Astrocyte of the cerebellum (primary cell): ENCODE results near the gene VENTX.

Source experiments
- DNase-seq: peaks from one replicate; pipeline ENCODE4 v3.0.0-alpha.2; 2011; ENCODE audit warnings: low read depth
- H3K4me3 ChIP-seq: 2 replicates; pipeline ENCODE4 v1.5.1; 2011; ENCODE audit warnings: mild to moderate bottlenecking, low read depth, low read length, moderate library complexity
- CTCF ChIP-seq: IDR thresholded peaks from 2 replicates; pipeline ENCODE4 v1.5.1; 2012; ENCODE audit warnings: low read length, low read depth, moderate library complexity, mild to moderate bottlenecking; ENCODE audit errors: missing control alignments
- in situ Hi-C: cut with HindIII; loops from 2 replicates; pipeline ENCODE4 v1.10.0; 2017; ENCODE audit warnings: low sequenced_read_pairs

The VENTX gene

GRCh38 chr10:133198206-133198605, 39.4 kb upstream of the VENTX start:
- H3K4me3 ChIP-seq: no peak overlapping the region
- no peak for TF ChIP-seq CTCF
- in situ Hi-C loops: loop anchor here (10.0 kb wide), 1 partner anchor 53 kb away; no protein-coding TSS in a partner anchor
- no peak for DNase-seq

GRCh38 chr10:133198621-133199487, 38.8 kb upstream of the VENTX start:
- DNase-seq: no peak
- H3K4me3 ChIP-seq: no peak overlapping the region
- in situ Hi-C loops: loop anchor here (10.0 kb wide), 1 partner anchor 54 kb away; no protein-coding TSS in a partner anchor
- no peak for TF ChIP-seq CTCF

DNA sequence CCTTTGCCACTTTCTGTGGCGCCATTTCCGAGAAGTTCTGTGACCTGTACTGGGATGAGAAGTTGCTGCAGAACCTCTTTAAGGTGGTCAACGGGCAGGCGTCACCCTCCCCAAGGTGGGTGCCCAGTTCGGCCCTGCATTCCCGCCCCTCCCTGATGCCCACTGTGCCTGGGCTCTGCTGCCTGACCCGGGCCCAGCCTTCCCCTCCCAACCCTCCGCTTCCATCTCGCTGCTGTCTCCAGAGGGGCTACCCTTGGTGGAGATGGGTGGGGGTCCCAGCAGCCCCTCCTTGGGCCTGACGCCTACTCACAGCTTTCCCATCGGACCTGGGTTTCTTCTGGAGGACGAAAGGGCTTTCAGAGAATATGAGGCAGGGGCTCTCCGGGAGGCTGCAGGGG, 38.2 kb upstream of the VENTX start:
- no peak overlapping the region for H3K4me3 ChIP-seq
- no peak for TF ChIP-seq CTCF
- in situ Hi-C loops: loop anchor here (10.0 kb wide), 1 partner anchor 55 kb away; no protein-coding TSS in a partner anchor
- no peak for DNase-seq

DNA sequence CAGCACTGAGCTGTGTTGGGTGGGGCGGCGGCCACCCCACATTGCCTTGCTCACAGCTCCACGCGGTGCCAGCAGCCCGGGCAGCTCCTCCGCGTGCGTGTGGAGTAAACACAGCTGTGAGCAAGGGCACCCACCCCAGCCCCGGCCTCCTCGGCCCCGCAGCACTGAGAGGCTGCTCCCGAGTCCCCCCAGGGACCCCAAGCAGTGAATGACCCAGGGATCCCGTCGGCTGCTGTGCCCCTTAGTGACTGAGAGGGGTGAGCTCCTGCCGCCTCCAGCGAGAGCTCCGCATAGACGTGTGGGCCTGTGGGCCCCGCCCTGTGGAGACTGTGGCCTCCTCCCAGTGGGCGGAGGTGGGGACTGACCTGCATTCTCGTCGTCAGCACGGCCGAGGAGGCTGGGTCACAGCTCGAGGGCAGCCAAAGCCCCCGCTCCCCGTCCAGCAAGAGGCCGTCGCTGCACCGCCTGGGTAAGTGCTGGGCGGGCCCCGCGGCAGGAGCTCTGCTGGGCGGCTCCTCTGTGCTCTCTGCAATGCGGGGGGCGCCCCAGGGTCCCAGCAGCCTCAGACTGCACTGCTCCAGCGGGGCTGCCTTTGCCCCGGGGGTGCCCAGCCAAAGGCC, 37.6 kb upstream of the VENTX start:
- TF ChIP-seq CTCF: no peak
- in situ Hi-C loops: loop anchor here (10.0 kb wide), 1 partner anchor 55 kb away; no protein-coding TSS in a partner anchor
- DNase-seq: no peak
- no peak overlapping the region for H3K4me3 ChIP-seq

- no peak for DNase-seq
- H3K4me3 ChIP-seq: no peak overlapping the region
- TF ChIP-seq CTCF: no peak
- in situ Hi-C loops: no loop called here
Observed at GRCh38 chr10:133200621-133201031, 37.0 kb upstream of the VENTX start.

GRCh38 chr10:133201151-133201947, 36.3 kb upstream of the VENTX start:
- H3K4me3 ChIP-seq: no peak overlapping the region
- no peak for TF ChIP-seq CTCF
- in situ Hi-C loops: no loop called here
- no peak for DNase-seq
